HG03354 (cell line): Measurements from ENCODE around the gene IRF5.

Experiments used
- ATAC-seq: cut with Tn5 transposase; IDR thresholded peaks from one replicate; pipeline ENCODE4 v1.9.1; 2021; ENCODE audit warnings: mild to moderate bottlenecking; ENCODE audit not compliant: unreplicated experiment, poor library complexity, severe bottlenecking

IRF5 gene, protein sequence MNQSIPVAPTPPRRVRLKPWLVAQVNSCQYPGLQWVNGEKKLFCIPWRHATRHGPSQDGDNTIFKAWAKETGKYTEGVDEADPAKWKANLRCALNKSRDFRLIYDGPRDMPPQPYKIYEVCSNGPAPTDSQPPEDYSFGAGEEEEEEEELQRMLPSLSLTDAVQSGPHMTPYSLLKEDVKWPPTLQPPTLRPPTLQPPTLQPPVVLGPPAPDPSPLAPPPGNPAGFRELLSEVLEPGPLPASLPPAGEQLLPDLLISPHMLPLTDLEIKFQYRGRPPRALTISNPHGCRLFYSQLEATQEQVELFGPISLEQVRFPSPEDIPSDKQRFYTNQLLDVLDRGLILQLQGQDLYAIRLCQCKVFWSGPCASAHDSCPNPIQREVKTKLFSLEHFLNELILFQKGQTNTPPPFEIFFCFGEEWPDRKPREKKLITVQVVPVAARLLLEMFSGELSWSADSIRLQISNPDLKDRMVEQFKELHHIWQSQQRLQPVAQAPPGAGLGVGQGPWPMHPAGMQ

DNA sequence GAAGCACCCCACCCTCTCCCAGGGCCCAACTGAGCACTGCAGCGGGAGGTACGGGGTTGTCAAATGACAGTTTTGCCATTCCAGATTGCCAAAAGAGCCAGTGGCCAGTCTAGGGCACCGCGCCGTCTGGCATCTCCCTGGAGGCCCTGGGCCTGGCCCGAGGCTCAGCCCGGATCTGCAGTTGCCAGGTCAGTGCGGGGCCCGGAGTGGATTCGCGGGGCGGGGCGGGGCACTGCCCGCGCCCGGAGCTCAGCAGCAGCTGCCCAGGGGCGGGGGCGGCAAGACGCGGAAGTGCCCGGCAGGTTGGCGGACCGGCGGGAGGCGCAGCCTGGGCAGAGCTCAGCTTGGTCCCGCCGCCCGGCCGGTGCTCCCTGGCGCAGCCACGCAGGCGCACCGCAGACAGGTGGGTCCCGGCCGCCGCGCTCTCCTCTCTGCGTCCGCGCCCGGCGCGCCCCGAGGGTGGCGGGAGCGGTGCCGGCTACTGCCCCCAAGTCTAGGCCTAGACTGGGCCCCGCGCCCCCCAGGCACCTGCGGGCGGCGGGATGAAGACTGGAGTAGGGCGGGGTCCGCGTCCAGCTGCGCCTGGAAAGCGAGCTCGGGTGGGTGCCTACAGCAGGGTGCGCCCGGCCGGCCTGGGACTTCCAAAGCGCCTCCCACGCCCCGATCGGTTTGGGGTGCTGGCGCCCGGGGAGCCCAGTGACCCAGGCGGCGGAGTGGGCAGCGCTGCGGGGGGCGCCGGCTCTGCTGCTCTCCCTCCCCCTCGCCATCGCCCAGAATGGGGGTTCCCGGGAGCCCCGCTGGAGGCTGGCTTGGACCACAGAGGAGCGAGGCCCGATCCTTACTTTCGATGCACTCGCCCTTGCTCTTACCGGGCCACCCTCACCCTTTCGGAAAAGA lies at the start of gene IRF5:
TSS of gene IRF5 (plus strand) at position 281 of the 897 bp plus-strand sequence. CDS start 4,155 bp downstream, outside the sequence.
- ATAC-seq, result peak; percentile 9

DNA sequence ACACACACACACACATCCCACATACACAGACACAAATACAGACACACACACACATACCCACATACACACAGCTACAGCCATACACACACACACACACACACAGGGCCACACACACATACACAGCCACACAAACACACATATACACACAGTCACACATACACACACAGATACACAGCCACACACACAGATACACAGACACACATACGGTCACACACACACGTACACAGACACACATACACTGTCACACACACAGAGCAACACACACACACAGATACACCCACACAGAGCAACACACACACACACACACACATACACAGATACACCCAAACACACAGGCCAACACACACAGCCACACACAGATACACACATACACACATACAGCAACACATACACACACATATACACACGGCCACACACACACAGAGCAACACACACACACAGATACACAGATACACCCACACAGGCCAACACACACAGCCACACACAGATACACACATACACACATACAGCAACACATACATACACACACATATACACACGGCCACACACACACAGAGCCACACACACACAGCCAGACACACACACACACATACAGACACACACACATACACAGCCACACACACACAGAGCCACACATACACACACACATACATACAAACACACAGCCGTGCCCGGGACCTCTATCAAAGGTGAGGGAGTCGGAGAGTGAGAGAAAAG lies 49.5 kb upstream of the IRF5 start:
- no peak for ATAC-seq

DNA sequence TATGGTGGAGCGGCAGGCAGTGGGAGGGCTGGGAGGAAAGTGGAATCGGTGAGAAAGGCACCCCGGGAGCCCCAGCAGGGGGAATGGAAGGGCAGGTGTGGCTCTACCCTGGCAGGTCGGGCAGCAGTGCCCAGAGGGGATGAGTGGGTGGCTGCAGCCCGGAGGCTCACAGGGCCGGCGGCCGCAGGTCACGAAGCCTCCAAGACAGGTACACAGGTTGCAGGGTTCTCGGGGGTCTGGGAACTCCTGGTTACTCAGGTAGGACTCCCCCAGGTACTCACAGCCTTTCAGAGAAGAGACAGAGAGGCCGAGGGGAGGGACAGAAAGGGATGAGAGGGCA lies 49.0 kb upstream of the IRF5 start:
- no peak for ATAC-seq

DNA sequence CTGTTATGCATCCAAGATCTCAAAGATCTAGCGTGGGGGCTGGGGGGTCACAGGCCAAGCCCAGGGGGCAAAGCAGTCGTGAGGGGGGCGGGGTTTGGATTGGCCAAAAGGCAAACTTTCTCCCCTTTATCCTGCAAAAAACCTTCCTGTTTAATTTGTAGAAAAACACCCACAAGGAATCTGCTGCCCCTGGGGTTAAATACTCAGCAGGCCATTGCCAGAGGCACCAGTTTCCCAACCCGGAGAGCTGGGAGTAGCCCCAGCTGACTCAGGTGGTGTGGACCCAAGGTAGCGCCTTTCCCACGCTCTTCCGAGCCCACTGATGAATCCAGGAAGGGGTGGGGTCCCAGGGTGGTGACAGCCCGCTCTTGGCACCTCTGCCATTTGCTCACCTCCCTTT lies 48.6 kb upstream of the IRF5 start:
- no peak for ATAC-seq

DNA sequence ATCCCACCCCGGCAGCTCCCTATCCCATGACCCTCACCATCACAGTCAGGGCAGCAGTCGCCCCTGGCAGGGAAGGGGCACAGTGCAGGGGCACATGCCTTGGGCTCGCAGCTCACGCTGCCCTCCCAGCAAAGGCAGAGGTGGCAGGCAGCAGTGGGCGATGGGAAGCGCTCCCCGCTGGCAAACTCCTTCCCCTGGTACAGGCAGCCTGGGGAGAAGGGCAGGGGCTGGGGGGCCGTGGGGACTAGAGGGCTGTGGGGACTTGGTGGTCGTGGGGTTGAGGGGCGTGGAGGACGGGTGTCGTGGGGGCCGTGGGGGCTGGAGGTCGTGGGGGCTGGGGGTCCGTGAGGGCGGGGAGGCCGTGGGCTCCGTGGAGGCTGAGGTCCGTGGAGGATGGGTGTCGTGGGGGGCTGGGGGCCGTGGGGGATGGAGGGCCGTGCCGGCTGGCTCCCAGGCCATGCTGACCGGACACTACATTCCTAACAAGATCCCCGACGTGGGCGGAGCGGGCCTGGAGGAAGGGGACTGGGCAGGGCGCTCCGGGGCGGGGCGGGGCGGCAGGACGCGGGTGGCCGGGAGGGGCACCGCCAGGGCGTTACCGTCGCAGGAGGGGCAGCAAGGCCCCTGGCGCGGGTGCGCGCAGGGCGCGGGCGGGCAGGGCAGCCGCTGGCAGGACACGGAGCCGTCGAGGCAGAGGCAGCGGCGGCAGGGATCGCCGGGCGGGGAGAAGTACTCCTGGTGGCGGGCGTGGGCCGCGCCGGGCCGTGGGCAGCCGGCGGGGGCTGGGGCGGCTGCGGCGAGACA lies 47.2 kb upstream of the IRF5 start:
- ATAC-seq, result no peak

DNA sequence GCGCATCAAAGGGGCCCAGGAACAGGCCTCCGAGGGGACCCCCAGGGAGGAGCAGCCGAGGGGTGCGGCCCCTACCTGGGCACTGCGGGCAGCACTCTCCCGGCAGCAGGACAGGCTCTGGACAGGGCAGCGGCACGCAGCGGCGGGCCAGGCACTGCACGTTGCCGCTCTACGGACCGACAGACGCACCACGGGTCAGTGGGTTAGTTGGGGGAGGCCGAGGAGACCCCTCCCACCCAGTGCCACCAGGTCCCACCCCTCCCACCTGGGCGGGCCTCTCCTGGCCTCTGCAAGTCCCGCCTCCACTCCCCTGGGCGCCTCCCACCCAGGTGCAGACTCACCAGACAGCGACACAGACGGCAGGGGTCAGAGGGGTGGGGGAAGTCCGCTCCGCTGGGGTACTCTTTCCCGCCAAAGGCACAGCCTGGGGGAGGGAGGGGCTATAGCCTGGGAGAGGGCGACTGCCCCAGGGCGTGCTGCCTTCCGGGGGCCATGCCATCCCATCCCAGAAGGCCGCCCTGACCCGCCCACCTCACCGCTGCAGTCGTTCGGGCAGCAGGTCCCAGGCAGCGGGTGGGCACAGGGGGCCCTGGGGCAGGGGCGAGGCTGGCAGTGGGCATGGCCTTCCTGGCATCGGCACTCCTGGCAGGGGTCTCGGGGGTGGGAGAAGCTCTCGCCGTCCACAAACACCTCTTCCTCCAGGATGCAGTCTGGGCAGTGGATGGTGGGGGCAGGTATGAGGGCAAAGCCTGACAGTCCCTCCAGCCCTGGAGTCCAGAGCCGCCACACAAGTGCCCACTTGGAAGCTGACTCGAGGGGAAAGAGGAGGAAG lies 46.4 kb upstream of the IRF5 start:
- no peak for ATAC-seq

DNA sequence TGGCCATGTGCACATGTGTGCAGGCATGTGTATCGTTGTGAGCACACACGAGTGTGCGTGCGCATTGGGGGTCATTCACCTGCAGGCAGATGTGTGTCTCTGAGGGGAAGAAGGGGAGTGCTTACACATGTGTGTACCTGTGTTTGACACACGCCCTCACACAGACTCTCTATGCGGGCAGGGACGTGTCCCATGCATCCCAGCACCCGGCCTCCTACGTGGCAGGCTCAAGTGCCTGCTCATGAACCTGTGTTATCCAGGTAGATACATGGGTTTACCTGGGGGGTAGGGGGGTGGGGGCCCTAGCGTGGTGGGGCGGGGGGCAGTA lies 45.8 kb upstream of the IRF5 start:
- ATAC-seq, result no peak

DNA sequence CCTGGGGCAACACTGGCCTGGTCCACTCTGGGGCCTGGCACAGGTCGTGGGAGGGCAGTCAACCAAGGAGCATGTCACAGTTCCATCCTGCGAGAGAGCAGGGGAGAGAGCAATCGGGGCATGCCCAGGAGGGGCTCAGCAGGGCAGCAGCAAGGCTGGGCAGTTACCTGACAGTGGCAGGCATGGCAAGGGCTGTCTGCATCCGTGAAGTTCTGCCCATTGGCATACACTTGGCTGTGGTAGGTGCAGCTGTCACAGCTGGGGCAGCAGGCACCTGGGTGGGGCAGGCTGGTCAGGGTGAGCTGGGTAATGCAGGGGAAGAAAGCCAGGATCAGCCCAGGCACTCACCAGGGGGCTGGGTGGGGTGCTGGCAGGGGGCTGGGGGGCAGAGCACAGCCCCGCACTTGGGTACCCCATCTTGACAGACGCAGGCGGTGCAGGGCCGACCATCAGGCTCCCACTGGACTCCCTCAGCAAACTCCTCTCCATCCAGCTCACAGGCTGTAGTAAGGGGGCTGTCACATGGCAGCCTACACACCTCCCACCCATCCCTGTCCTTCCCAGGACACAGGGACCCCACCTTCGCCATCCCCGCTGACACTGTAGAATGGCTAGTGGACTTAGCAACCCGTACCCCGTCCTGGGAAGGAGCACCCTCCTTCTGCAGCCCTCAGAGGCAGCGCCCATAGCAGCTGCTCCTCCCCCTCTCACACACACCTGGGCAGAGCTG lies 45.0 kb upstream of the IRF5 start:
- no peak for ATAC-seq

DNA sequence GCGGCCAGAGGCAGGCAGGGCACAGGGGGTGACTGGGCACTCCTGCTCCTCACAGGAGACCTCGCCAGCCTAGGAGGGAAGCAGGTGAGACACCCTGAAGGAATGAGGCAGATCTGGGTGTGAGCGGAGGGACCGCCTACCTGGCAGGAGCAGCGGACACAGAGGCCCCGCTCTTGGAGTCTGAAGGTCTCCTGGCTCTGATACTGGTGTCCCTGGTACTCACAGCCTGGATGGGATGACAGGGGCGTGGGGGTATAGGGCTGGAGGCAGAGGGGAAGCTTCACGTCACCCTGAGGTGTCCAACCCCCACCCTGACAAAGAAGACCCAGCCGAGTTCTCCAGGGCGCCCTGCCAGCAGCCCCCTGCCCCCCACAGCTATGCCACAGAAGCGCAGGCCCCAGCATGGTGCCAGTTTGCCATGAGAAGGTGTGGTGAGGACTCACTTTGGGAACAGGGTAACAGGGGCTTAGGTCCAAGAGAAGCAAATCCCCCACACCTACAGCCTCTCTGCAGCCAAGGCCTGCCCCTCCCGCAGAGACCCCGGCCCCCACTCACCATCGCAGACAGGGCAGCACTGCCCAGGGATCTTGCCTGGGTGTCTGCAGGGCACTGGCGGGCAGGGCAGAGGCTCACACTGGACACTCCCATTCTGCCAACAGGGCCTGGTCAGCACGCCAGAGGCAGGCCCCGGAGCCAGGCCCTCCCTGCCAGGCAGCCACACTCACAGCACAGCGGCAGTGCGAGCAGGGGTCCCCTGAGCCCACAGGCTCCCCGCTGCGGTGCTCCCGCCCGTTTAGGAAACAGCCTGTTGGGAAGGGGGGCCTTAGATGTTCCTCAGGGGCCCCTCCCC lies 44.3 kb upstream of the IRF5 start:
- ATAC-seq, result no peak

DNA sequence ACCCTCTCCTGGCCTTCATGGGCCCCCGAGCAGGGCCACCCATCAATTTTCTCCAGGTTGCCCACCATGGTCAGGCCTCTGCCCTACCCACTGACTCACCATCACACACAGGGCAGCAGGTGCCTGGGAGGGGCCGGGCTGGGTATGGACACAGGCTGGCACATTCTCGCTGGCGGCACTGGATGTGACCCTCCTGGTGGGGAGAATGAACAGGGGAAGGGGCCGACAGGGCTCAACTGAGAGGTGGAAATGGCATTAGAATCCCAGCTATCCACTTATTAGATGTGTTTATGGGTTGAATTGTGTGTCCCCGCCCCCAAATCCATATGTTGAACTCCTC lies 43.7 kb upstream of the IRF5 start:
- no peak for ATAC-seq

DNA sequence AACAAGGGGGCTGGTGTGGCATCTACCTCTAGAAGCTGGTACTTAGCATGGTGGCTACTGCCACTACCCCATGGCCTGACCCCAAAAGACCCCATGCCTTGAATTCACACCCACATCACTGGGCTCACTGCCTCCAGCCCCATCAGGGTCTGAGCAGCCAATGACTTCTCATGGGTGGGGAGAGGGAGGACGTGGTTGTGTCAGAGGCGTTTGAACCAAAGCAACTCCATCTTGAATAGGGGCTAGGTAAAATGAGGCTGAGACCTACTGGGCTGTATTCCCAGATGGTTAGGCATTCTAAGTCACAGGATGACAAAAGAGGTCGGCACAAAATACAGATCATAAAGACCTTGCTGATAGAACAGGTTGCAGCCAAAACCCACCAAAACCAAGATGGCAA lies 42.4 kb upstream of the IRF5 start:
- no peak for ATAC-seq

DNA sequence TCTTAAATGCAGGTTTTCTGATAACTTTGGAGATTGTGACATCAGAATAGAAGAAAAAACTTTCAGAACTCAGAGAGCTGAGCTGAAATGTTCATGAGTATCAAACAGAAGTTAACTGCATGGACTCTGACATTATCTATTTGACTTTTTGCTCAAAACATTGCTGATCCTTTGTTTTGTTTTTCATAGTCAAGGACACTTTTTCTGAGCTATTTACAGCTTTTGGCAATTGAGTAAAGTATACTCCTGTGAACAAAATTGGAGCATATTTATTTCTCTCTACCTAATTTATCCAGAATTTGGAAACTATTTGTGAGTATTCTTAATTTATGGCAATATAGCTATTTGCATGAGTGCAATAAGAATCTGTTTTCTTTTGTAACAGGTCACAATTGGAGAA lies 38.3 kb upstream of the IRF5 start:
- ATAC-seq, result no peak

DNA sequence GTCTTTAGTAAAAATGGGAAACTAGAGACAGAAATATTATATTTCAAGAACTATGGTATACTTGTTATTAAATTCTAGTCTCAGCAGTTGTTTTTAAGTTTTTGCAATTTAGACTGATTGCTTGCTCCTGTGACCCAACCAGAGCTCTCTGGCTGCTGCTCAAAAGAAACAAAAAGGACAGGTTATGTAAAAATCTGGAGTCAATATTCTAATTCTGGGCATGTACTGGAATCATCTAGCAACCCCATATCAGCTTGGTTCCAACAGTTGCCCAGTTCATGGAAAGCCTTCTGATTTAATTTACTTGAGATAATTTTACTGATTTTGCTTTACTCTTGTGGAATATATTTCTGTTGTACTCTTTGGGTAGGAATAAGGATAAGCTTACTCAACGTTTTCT lies 37.5 kb upstream of the IRF5 start:
- ATAC-seq, result no peak

DNA sequence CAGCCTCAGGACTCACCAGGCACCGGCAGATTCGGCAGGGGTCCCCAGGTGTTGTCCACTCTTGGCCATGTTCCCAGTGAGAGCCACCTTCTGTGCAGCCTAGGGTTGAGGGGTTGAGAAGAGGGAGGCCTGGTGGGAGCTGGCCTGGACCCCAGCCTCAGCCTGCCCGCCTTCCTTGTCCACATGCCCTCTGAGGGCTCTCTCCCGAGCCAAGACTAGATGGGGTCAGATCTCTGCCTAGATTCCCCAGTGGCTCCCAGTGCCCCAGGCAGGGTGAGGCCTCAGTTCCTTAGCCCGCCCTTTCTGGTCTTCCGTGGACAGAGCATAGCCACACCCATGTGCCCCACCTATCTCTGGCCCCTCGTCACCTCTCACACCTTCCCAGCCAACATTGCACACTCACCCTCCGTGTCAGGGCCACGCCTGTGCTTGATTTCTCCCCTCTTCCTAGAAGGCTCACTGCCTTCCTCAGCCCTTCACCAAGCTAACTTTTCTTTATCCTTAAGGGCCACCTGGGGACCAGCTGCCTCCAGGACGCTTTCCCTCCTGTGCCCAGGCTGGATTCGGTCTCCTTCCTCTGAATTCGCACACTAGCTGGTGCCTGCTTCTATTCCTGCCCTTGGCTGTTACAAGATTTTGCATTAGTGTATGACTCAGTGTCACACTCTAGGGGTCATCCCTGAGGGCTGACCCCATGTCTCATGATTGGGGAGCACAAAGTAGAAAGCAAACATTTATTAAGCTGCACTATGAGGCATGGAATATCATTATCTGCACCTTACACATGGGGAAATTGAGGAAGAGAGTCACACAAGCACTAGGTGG lies 34.8 kb upstream of the IRF5 start:
- ATAC-seq, result no peak

DNA sequence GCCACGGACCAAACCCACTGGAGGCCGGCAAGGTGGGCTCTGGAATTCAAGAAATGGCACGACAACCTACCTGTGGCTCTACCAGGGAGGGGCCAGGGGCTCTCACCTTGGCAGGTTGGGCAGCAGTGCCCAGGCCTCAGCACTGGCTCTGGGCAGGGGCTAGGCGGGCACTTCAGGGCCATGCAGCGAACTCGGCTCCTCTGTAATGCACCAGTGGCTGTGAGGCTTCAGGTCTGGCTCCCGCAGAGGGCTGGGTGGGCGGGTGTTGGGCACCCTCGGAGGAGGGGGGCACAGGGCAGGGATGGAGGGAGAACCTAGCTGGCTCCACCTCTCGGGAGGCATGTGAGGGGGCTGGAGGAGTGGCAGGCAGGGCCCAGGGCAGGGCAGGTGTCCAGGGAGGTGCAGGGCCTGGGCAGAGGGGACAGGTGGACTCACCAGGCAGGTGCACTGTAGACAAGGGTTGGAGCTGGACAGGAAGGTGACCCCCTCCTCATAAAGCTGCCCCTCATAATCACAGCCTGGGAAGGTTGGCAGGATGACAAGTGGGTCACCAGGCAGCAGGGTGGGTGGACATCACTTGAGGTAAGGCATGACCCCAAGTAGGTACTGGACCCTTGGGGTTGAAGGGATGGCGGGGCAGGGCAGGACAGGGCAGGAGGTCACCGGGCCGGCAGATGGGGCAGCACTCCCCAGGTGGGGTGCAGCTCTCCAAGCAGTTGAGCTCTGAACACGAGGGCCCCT lies 33.9 kb upstream of the IRF5 start:
- ATAC-seq, result no peak
